NCI-H2227 (cell line): Measurements from ENCODE around the gene DDOST.
"Not testable (repeated sequence)": the region's sequence is repeated elsewhere in the genome, so short reads cannot be mapped to it uniquely, and the experiment has no call there.

ENCODE experiments used
- DNase-seq: peaks from one replicate; lab custom pipeline; 2025; ENCODE audit not compliant: unreplicated experiment; lab: John Stamatoyannopoulos, UW

Gene DDOST

GRCh38 chr1:20626524-20626923 is 34.6 kb downstream of the DDOST start:
- DNase-seq: no peak

- DNase-seq: no peak
These were observed 35.1 kb downstream of the DDOST start for GRCh38 chr1:20626098-20626427.

- DNase-seq: no peak
These were observed 35.7 kb downstream of the DDOST start for GRCh38 chr1:20625176-20626097.

GRCh38 chr1:20624709-20625108 is 36.5 kb downstream of the DDOST start:
- DNase-seq: no peak

GRCh38 chr1:20621012-20621411 is 40.2 kb downstream of the DDOST start:
- no peak for DNase-seq

DNA sequence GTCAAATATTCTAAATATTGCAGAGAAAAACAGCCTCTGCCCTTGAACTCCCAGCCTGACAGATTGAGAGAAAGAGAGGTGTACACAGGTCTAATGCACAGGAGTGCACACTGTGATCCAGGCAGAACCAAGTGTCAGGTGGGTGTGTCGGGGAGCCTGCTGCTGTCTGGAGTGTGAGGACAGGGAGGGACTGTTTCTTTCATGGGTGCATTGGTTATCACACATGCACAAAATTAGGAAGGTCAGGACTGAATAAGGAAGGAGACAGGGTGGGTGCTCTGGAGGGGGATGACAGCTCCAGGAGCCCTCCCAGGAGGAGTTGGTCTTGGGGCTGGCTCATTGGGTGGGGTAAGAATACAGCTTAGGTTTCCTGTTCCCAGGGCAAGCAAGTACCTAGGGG is 41.2 kb downstream of the DDOST start:
- DNase-seq: no peak

GRCh38 chr1:20618550-20618949 is 42.6 kb downstream of the DDOST start:
- no peak for DNase-seq

- no peak for DNase-seq
These were observed 44.2 kb downstream of the DDOST start for GRCh38 chr1:20616847-20617487.

DNA sequence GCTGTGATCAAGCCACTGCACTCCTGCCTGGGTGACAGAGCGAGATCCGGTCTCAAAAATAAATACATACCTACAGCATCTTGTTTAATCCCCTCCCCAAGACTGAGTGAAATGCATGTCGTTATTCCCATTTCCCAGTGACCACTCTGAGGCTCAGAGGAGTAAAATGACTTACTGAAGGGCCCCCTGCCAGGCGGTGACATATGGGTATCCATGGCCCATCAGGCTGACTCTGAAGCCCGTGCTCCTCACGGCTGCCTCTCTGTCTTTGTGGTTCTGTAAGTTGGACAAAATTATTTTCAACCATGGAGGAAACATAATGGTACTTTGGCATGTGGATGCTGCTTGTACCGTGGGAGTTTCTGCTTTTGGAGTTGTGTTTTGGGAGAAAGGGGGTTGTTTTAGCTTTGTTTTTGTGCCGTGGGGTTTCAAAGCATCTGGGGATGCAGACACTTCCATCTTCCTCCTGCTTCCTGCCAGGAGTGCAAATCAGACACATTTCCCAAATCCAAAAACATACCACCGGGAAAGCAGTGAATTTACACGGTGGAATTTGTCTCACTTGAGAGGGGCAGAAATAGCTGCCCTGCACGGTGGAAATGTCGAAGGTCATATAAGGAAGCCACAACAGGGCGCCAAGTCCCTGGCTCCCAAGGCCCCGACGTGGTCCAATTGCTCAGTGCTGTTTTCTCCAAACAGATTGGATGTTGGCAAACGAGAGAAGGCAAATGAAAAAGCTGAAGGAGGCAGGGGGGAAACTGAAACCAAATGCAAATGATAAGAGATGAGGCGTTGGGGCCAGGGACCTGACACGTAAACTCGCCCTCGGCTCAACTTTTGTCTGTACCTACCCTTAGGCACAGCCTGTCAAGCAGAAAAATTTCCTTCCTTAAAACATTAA is 45.0 kb downstream of the DDOST start:
- DNase-seq: no peak

DNA sequence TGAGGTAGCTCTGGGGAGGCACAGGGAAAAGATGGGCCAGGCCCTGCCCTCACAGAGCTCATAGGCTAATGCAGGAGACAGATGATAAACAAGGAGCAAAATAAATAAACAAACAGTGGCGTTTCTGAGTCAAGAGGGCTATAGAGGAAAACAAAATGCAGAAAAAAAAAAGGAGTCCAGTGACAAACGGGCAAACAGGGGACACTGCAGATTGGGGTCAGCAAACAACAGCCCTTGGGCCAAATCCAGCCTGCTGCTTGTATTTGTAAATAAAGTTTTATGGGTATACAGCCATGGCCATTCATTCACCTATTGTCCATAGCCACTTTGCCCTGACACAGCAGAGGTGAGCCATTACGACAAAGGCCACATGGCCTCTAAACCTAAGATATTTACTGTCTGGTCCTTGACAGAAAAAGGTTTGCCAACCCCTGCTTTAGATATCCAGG is 47.0 kb downstream of the DDOST start:
- no peak for DNase-seq

DNA sequence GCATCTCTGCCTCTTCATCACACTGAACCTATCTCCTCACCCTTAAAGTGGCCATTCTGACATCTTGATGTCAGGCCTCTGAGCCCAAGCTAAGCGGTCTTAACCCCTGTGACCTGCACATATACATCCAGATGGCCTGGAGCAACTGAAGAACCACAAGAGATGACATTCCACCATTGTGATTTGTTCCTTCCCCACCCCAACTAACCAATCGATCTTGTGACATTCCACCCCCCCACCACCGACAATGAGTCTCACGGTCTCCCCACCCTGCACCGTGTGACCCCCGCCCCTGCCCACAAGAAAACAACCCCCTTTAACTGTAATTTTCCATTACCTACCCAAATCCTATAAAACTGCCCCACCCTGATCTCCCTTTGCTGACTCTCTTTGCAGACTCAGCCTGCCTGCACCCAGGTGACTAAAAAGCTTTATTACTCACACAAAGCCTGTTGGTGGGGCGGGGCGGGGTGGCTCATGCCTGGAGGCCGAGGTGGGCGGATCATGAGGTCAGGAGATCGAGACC is 48.9 kb downstream of the DDOST start:
- no peak for DNase-seq

- no peak for DNase-seq
These were observed 49.5 kb downstream of the DDOST start for GRCh38 chr1:20611652-20612051.

DNA sequence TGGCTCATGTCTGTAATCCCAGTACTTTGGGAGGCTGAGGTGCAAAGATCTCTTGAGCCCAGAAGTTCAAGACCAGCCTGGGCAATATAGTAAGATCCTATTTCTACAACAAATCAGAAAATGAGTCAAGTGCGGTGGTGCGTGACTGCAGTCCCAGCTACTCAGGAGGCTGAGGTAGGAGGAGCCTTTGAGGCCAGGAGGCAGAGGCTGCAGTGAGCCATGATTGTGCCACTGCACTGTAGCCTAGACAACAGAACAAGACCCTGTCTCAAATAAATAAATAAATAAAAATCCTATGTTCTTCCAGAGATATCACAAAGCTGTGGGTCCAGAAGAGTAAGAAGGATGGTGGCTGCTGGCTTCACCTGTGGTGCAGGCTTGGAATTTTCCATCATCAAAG is 50.2 kb downstream of the DDOST start:
- DNase-seq: no peak

DNA sequence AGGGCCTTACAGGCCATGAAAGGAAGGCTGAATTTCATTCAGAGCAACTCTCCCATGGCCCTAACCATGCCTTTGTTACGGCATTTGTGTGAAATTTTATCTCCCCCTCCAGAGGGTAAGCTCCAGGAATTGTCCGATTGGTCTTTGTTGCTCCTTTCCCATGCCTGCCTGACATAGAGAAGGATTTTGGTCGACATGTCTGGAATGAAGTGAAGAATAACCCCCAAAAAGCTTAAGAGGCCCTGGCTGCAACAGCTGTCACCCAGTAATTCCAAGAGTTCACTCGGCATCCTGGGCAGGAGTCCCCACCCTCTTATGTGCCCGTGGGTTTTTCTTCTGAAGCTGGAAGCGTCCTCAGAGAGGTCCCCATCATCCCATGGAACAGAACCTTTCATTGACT is 51.6 kb downstream of the DDOST start:
- no peak for DNase-seq

GRCh38 chr1:20606801-20607570 is 54.2 kb downstream of the DDOST start:
- DNase-seq: not testable (repeated sequence)

DNA sequence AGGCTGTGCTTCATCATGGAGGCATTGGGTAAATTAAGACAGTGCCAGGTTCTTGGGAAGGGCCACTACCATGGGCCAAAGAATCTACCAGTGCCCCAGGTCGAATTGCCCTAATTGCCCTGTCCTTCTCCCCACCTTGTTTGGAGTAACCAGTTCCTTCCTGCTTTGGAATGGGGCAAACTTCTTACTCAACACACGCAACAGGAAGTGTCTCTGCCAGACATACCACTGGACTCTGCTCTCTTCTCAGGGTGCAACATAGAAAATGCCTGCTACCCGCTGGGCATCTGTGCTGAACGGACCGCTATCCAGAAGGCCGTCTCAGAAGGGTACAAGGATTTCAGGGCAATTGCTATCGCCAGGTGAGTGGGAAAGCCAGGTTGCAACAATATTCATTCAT is 56.5 kb downstream of the DDOST start:
- no peak for DNase-seq

DNA sequence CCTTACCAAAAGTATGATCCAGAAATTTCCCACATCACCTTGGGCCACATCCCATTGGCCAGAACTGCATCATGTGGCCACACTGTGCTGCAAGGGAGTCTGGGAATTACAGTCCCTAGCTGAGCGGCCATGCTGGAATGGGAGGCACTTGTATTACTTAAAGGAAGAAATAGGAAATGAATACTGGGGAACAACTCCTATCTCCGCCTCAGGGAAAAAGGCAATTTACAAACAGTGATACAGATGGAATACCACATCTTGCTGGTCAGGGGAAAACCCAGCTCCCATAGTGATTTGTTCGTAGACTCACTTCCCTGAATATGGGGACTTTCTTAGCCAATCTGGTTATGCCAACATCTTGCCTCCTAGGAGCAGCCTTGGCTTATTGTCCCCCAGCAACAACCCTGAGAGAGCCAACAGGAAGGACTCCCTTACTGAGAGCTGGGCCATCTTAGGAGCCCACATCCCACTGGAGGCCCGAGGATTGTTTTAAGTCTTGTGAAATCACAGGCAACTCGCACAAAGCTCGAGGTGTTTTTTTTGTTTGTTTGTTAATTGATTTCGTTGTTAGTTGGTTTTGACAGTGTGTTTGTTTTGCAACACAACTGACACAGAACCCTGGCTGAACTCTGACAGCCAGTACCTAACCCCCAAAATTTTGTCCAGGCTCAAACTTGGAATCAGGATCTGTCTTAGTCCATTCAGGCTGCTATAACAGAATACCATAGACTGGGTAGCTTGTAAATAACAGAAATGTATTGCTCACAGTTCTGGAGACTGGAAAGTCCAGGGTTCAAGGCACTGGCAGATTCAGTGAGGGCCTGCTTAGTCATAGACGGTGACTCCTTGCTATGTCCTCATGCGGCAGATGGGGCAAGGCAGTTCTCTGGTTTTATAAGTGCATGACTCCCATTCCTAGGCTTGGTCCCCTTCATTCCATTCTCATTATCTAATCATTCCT is 57.4 kb downstream of the DDOST start:
- DNase-seq: no peak

- DNase-seq: no peak
These were observed 58.2 kb downstream of the DDOST start for GRCh38 chr1:20602851-20603450.
